C4-2B (cell line): ENCODE results near the gene PARD3.

Experiments used
- CTCF ChIP-seq: fragments of 450-650 bp; conservative IDR thresholded peaks from 2 replicates; pipeline ENCODE4 v1.5.1; 2017; ENCODE audit warnings: mild to moderate bottlenecking
- ZFX ChIP-seq: fragments of 450-650 bp; IDR thresholded peaks from 2 replicates; pipeline ENCODE4 v1.6.1; 2017

- TF ChIP-seq CTCF (no peak), ZFX (no peak)
Measured at GRCh38 chr10:34862892-34863291, 47.8 kb upstream of the PARD3 start.
